ENCODE measurements around the gene PLEKHG4B. TPM values are rescaled to one million over a fixed set of nuclear protein-coding genes. Genes with fewer than 3 reads are reported as not detected.
A peak's percentile ranks its signal among the peaks of the same experiment; 100 is the strongest.

PLEKHG4B gene
- total RNA-seq, 1 experiment from 2014 or later, result not detected

- H3K4me1 Mint-ChIP-seq (ENCODE audit: insufficient read depth, unreplicated experiment), result no peaks in the 10 kb centered on the region
- no peak for TF ChIP-seq CTCF (IDR thresholded peaks at IDR 0.05; ENCODE audit: unreplicated experiment)
- BruUV-seq (replicated peaks), result no TSS peak
- peaks cover 78% of the 10 kb centered on the region for H3K27me3 Mint-ChIP-seq (ENCODE audit: insufficient read depth, unreplicated experiment)
- ChIA-PET CTCF (no interaction called here), POLR2A (no interaction called here)
- no peak overlapping the region for H3K4me3 Mint-ChIP-seq (ENCODE audit: unreplicated experiment)
- intact Hi-C loops (cut with micrococcal nuclease), result no loop called here
- no peaks in the 10 kb centered on the region for H3K9me3 Mint-ChIP-seq (ENCODE audit: unreplicated experiment)
- peak overlapping the region; percentile 70 for H3K27ac Mint-ChIP-seq (ENCODE audit: low read depth, unreplicated experiment)
- DNase-seq (ENCODE audit: unreplicated experiment), result no peak
- no peaks in the 10 kb centered on the region for H3K36me3 Mint-ChIP-seq (ENCODE audit: insufficient read depth, unreplicated experiment)
Observed at GRCh38 chr5:75331-76320, 16.3 kb upstream of the PLEKHG4B start.

DNA sequence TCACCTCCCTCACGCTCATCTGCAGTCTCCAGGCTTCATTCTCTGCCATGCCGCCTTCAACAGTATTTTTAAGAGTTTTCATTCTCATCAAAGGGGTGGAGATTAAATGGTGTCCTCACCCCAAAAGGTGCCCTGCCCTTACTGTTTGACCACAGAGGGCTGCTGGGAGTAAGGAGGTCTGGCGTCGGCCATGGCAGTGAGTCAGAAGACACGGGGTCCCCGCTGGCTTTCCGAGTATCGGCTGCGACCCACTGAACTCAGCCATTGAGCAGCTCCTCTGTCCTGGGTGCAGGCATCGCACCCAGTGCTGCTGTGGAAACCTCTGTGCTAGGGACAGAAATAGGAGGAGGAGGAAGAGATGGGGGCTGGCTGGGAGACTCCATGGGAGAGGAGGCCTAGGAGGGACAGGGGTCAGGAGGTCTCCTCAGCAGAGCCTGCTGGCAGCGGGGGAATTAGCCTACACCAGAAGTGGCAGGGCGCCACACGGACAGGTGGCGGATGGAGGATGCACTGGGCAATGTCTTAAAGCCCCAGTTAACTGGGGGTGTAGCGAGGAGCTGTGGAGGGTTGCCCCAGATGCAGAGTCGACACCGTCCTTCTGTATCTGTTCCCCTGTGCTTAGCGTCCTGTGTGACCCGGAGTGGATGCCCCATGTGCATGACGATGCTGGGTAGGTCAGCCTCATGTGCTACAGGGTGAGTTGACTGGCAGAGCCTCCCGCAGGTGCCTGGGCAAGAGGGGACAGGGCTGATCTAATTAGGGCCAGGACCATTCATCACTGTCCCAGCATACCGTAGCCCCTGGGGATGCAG is 15.4 kb upstream of the PLEKHG4B start:
- no peak for TF ChIP-seq CTCF (IDR thresholded peaks at IDR 0.05; ENCODE audit: unreplicated experiment)
- Mint-ChIP-seq H3K4me1 (ENCODE audit: insufficient read depth, unreplicated experiment) (no peaks in the 10 kb centered on the region), H3K27me3 (ENCODE audit: insufficient read depth, unreplicated experiment) (peaks cover 78% of the 10 kb centered on the region), H3K4me3 (ENCODE audit: unreplicated experiment) (no peak overlapping the region), H3K36me3 (ENCODE audit: insufficient read depth, unreplicated experiment) (no peaks in the 10 kb centered on the region), H3K27ac (ENCODE audit: low read depth, unreplicated experiment) (no peak overlapping the region), H3K9me3 (ENCODE audit: unreplicated experiment) (no peaks in the 10 kb centered on the region)
- intact Hi-C loops (cut with micrococcal nuclease), result no loop called here
- ChIA-PET CTCF (no interaction called here), POLR2A (no interaction called here)
- DNase-seq (ENCODE audit: unreplicated experiment), result no peak
- BruUV-seq (replicated peaks), result no TSS peak

DNA sequence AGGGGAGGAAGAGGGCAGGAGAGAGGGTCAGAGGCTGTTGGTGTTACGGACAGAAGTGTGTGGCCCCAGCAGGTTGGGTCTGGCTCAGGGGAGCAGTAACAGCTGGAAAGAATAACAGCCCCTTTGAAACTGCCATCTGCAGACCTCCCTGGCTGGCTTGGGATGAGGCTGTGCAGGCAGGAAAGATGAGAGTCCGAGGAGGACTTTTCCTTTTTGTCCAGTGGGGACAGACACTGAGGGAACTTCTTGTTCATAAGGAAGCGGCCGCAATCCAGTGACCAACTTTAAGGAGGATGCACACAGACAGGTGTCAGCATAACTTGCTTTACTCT is 14.8 kb upstream of the PLEKHG4B start:
- H3K36me3 Mint-ChIP-seq (ENCODE audit: insufficient read depth, unreplicated experiment), result no peaks in the 10 kb centered on the region

More for the DNA sequence above, 14.8 kb upstream of the PLEKHG4B start:
- CTCF ChIA-PET, result no interaction called here
- Mint-ChIP-seq H3K4me3 (ENCODE audit: unreplicated experiment) (no peak overlapping the region), H3K27ac (ENCODE audit: low read depth, unreplicated experiment) (no peak overlapping the region), H3K4me1 (ENCODE audit: insufficient read depth, unreplicated experiment) (no peaks in the 10 kb centered on the region), H3K9me3 (ENCODE audit: unreplicated experiment) (no peaks in the 10 kb centered on the region), H3K27me3 (ENCODE audit: insufficient read depth, unreplicated experiment) (peaks cover 80% of the 10 kb centered on the region)
- intact Hi-C loops (cut with micrococcal nuclease), result no loop called here
- DNase-seq (ENCODE audit: unreplicated experiment), result no peak
- no peak for TF ChIP-seq CTCF (IDR thresholded peaks at IDR 0.05; ENCODE audit: unreplicated experiment)
- BruUV-seq (replicated peaks), result no TSS peak
- POLR2A ChIA-PET, result no interaction called here

All from MCF 10A (cell line).